Testis (tissue), 2 donors: ENCODE results near the gene EHD2.

Experiments
- POLR2A ChIP-seq: fragments of 450-650 bp; IDR thresholded peaks from one replicate; pipeline ENCODE4 v1.6.1; 2017; ENCODE audit warnings: antibody characterized with exemption, mild to moderate bottlenecking, moderate library complexity
- TF ChIP-seq, protein P1 (sequence below), 3 experiments: fragments of 450-650 bp in 2 of 3; fragments of 200-600 bp in 1 of 3; sonication (generic) in 1 of 3; IDR thresholded peaks; one replicate each; pipeline ENCODE4 v1.5.1; 2016 to 2019; ENCODE audit warnings: antibody characterized with exemption in 3 of 3, mild to moderate bottlenecking in 2 of 3, moderate library complexity in 1 of 3

GRCh38 chr19:47681388-47681787, 31.8 kb upstream of the EHD2 start:
- TF ChIP-seq, protein P1, sequence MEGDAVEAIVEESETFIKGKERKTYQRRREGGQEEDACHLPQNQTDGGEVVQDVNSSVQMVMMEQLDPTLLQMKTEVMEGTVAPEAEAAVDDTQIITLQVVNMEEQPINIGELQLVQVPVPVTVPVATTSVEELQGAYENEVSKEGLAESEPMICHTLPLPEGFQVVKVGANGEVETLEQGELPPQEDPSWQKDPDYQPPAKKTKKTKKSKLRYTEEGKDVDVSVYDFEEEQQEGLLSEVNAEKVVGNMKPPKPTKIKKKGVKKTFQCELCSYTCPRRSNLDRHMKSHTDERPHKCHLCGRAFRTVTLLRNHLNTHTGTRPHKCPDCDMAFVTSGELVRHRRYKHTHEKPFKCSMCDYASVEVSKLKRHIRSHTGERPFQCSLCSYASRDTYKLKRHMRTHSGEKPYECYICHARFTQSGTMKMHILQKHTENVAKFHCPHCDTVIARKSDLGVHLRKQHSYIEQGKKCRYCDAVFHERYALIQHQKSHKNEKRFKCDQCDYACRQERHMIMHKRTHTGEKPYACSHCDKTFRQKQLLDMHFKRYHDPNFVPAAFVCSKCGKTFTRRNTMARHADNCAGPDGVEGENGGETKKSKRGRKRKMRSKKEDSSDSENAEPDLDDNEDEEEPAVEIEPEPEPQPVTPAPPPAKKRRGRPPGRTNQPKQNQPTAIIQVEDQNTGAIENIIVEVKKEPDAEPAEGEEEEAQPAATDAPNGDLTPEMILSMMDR (IDR thresholded peaks at IDR 0.05) = no peak
- no peak for TF ChIP-seq POLR2A
